Stromal cell of bone marrow (primary cell): ENCODE data around the gene PCNX3.

Source experiments
- DNase-seq: peaks from one replicate; pipeline ENCODE4 v3.0.0-alpha.2; 2012; ENCODE audit warnings: low read depth

Gene PCNX3

GRCh38 chr11:65615229-65615949 lies at the start of gene PCNX3:
Gene PCNX3 (plus strand): TSS chr11:65615776. CDS start chr11:65616312, 536 bp downstream.
- DNase-seq: peak; percentile 100

- DNase-seq: no peak
Measured at GRCh38 chr11:65569164-65569972, 46.2 kb upstream of the PCNX3 start.

DNA sequence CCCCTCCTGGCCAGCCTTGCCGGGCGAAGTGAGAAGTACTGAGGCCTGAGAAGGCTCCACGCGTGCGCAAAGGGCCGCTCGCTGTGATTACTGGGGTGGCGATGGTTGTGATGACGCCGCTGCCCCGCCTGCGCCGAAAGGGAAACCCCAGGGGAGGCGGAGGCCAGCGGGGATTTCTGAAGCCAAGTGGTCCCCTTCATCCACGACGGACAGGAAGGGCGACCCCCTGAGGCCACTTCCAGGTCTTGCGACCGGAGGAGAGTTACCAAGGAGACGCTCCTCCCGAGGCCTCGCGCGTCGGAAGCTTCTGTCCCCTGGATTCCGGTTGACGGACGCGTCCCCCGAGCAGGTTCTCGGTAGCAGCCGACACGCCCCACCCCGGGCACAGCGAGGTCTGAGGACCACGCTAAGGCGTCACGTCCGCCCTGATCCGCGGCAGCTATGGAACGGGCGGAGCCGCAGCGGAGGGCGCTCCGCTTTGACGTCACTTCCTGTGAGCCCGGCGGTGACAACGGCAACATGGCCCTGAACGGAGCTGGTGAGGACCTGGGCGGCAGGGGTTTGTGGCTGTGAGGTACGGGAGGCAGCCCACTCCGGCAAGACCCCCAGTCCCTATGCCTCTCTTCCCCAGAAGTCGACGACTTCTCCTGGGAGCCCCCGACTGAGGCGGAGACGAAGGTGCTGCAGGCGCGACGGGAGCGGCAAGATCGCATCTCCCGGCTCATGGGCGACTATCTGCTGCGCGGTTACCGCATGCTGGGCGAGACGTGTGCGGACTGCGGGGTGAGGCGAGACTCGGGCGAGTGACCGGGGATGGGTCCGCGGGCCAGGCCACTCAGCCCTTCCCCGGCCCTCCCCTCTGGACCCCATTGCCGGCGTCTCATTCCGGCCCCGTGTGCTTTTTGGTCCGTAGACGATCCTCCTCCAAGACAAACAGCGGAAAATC lies 45.3 kb upstream of the PCNX3 start, which contains the start of gene ZNRD2:
TSS of gene ZNRD2 (plus strand) at position 505 of the 946 bp plus-strand sequence. CDS start at position 520, 15 bp downstream.
- DNase-seq: peak; percentile 94

DNA sequence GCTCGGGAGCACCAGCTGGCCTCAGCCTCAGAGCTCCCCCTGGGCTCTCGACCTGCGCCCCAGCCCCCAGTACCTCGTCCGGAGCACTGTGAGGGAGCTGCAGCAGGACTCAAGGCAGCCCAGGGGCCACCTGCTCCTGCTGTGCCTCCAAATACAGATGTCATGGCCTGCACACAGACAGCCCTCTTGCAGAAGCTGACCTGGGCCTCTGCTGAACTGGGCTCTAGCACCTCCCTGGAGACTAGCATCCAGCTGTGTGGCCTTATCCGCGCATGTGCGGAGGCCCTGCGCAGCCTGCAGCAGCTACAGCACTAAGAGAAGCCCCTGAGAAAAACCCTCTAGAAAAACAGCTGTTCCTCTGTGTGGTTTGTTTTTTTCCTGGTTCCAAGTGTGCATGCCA lies 44.2 kb upstream of the PCNX3 start:
- DNase-seq: no peak

DNA sequence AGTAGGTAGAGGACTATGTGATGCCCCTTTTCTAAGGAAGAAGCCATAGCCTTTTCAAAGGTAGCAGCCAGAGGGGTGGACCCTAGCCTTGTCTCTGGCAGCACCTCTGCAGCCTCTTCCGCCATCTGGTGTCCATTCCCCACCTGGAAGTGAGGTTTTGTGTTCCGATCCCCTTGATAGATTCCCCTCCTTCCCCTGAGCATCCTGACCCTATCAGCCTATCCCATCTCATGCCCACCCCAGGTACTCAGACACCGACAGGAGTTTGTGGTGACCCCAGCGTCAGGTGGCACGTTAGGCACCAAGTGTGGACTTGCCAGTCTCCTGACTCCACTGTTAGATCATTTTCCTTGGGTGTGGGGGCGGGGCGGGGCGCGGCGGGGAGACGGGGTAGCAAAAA lies 43.6 kb upstream of the PCNX3 start:
- DNase-seq: no peak

DNA sequence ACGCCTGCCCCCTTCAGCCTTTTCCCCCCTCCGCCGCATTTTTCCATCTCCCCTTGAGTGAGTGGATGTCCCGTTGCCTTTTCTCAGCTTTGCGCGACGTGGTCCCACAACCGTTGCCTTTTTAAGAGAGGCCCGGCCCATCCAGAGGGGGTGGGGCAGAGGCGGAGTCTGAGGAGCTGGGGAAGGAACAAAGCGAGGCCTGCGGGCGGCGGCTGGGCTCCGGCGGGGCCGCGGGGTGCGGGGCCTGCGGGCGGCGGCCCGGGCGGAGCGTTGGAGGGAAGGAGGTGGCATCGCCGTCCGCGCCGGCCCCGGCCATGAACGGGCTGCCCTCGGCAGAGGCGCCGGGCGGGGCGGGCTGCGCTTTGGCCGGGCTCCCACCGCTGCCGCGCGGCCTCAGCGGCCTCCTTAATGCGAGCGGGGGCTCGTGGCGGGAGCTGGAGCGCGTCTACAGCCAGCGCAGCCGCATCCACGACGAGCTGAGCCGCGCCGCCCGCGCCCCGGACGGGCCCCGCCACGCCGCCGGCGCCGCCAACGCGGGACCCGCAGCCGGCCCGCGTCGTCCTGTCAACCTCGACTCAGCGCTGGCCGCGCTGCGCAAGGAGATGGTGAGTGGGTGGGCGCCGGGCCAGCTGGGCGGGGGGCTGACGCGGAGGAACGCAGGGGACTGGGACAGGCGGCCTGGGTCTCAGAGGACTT lies 43.1 kb upstream of the PCNX3 start, which contains the start of gene FAM89B:
TSS of gene FAM89B (plus strand) at position 183 of the 696 bp plus-strand sequence. CDS start at position 315, 132 bp downstream.
- peak; percentile 78 for DNase-seq

GRCh38 chr11:65573391-65574079 lies 42.0 kb upstream of the PCNX3 start:
- DNase-seq: no peak

GRCh38 chr11:65574109-65574810 lies 41.3 kb upstream of the PCNX3 start:
- DNase-seq: peak; percentile 91

DNA sequence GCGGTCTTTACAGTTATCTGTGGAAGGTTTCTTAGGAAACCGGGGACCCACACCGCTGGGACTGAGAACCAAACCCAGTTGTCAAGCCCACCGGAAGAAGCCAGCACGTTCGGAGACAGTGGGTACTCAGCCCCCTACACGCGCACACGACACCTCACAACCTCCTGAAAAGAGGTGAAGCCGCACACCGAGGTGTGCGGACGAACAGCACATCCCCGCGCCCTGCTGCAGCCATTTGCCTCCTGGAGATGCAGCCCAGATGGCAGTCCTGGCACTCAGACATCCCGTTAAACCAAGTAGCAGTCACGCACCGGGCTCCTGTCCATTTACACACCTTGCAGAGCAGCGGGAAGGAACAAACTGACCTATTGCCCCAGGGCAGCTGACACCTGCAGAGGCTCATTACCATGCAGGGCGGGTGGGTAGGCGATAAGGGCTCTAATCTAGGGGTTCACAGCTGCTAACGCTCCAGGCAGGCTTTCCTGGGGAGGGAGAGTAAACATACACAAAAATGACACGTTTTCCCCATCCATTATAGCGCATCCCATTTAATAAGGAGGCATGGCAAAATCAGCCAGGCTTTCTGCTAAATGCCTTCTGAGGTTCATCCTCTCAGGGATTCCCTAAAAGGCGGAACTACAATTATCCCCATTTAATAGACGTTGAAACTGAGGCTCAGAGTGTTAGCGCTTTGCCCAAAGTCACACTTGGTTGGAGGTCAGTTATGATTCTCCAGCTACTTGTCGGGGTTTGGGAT lies 40.6 kb upstream of the PCNX3 start:
- no peak for DNase-seq

GRCh38 chr11:65575568-65576231 lies 39.9 kb upstream of the PCNX3 start, which contains the start of gene EHBP1L1:
Gene EHBP1L1 (plus strand): TSS chr11:65576053. CDS start chr11:65576303, 250 bp downstream.
- DNase-seq: no peak

- no peak for DNase-seq
Measured at GRCh38 chr11:65576232-65576866, 39.2 kb upstream of the PCNX3 start.

DNA sequence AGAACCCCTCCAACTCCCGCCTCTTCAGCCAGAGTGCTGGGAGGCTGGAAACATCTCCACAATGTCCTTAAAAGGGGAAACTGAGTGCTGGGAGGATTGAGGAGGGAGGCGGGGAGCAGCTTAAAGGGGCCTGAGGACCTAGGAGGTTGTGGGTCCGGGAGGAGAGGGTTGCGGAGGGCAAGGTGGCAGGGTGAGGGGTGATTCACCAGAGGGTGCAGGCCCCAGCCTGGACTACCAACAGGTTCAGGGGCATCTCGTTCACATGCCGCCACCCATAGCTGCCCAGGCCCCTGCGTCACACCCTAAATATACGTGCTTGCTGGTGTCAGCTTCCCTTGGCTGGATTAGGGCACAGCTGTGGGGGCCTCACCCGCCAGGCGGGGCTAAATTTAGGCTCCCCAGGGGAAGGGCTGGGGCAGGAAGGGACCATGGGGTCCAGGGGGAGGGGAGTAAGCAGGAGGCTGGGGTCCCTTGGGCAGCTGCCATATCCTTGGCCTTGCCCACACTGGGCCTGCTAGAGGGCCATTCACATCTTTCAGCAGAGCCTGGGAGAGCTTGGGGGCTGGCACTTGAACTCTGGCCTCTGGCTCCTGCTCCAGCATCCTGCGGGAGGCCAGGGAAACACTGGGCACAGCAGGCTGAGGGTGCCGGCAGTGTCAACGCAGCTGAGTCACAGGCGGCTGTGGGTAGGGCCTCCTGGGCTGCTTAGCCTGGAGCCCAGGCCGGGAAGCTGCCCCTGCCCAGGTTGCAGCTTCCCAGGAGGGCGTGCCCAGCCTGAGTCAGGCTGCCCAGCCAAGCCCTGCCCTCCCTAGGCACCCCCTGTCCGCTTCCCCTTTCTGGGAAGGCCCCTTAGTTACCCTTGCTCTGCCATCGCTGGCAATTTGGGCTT lies 38.5 kb upstream of the PCNX3 start:
- DNase-seq: no peak

GRCh38 chr11:65577756-65578109 lies 37.8 kb upstream of the PCNX3 start:
- no peak for DNase-seq

DNA sequence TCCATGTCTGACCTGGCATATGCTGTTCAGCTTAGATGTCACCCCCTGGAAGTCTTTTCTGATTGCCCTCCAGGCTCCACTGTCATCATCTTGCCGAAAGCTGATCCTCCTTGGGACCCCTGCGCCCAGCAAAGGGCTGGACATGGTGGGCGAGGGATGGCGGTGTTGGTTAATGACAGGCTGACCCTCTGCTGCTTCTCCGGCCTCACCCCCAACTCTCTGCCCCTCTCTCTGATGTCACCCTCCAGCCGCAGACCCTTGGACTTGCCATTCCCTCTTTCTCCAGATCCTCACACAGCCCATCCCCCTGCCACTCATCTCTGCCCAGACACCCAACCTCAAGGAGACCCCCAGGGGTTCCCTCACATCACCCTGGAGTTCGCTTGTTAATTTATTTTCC lies 37.4 kb upstream of the PCNX3 start:
- DNase-seq: no peak

- no peak for DNase-seq
Measured at GRCh38 chr11:65578667-65579066, 36.9 kb upstream of the PCNX3 start.

GRCh38 chr11:65579291-65579690 lies 36.3 kb upstream of the PCNX3 start:
- no peak for DNase-seq

DNA sequence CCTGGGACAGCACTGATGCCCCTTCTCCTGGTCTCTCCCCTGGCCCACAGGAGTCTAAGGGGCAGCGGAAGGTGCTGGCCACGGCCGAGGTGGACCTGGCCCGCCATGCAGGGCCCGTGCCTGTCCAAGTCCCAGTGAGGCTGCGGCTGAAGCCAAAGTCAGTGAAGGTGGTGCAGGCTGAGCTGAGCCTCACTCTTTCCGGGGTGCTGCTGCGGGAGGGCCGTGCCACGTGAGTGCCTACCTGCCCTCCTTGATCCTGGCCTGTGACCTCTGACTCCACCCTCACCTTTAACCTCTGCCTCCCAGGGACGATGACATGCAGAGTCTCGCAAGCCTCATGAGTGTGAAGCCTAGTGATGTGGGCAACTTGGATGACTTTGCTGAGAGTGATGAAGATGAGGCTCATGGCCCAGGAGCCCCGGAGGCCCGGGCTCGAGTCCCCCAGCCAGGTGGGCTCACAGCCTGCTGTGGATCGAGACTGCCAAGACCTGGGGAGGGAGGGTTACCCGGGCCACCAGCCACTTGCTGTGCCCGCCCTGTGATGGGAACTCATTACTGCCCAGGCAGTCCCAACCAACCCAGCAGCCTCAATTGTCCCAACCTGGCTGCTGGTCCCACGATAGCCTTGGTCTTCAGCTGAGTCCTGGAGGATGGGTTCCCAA lies 35.4 kb upstream of the PCNX3 start:
- no peak for DNase-seq
